Tibial artery (tissue), 4 donors: Measurements from ENCODE around the gene RPS6KA4.
"Not testable (repeated sequence)": the region's sequence is repeated elsewhere in the genome, so short reads cannot be mapped to it uniquely, and the experiment has no call there.

Experiments used
- DNase-seq, 2 donors: peaks; one replicate each; pipeline ENCODE4 v3.0.0-alpha.2; 2019
- H3K27ac ChIP-seq, 2 donors: fragments of 200-600 bp; sonication (generic) in 1 of 2; 1 replicate in 1 of 2; 2 replicates in 1 of 2; pipeline ENCODE4 v1.5.1; 2018 to 2019; ENCODE audit warnings: mild to moderate bottlenecking in 1 of 2
- H3K27me3 ChIP-seq, 2 donors: fragments of 200-600 bp; sonication (generic) in 1 of 2; one replicate each; pipeline versions ENCODE4 v1.5.1 to v1.6.0; 2016 to 2019
- H3K36me3 ChIP-seq, 3 donors: fragments of 200-600 bp; sonication (generic) in 2 of 3; one replicate each; pipeline ENCODE4 v1.5.1; 2016 to 2019; ENCODE audit warnings: mild to moderate bottlenecking in 2 of 3
- H3K4me1 ChIP-seq, 4 donors: fragments of 200-600 bp; sonication (generic) in 2 of 4; 1 replicate in 3 of 4; 2 replicates in 1 of 4; pipeline ENCODE4 v1.5.1; 2016 to 2019
- H3K4me3 ChIP-seq, 2 donors: fragments of 200-600 bp; sonication (generic) in 1 of 2; 1 replicate in 1 of 2; 2 replicates in 1 of 2; pipeline ENCODE4 v1.5.1; 2018 to 2019; ENCODE audit warnings: mild to moderate bottlenecking in 2 of 2
- H3K9me3 ChIP-seq, 3 donors: fragments of 200-600 bp; sonication (generic) in 1 of 3; one replicate each; pipeline ENCODE4 v1.5.1; 2016 to 2019
- intact Hi-C: fragments of 100-400 bp; cut with DNase I; formaldehyde crosslinking; loops from one replicate; pipeline ENCODE4 v1.15.0; 2023; ENCODE audit warnings: low total_unique reads
- TF ChIP-seq, protein P1 (sequence below), 2 experiments: fragments of 200-600 bp in 1 of 2; fragments of 450-650 bp in 1 of 2; IDR thresholded peaks; one replicate each; pipeline ENCODE4 v1.5.1; 2017 to 2019; ENCODE audit warnings: antibody characterized with exemption in 2 of 2, mild to moderate bottlenecking in 1 of 2, moderate library complexity in 1 of 2

The RPS6KA4 gene

GRCh38 chr11:64320556-64320955 is 38.4 kb upstream of the RPS6KA4 start:
- Histone ChIP-seq H3K36me3 (peaks cover 2 to 38% (median 8%) of the 10 kb centered on the region in 3 donors), H3K27ac (no peak overlapping the region), H3K4me3 (no peak overlapping the region), H3K9me3 (no peaks in the 10 kb centered on the region), H3K4me1 (peaks cover 0 to 33% (median 22%) of the 10 kb centered on the region in 4 donors), H3K27me3 (no peaks in the 10 kb centered on the region)
- DNase-seq, result no peak
- intact Hi-C loops, result no loop called here
- TF ChIP-seq, protein P1, sequence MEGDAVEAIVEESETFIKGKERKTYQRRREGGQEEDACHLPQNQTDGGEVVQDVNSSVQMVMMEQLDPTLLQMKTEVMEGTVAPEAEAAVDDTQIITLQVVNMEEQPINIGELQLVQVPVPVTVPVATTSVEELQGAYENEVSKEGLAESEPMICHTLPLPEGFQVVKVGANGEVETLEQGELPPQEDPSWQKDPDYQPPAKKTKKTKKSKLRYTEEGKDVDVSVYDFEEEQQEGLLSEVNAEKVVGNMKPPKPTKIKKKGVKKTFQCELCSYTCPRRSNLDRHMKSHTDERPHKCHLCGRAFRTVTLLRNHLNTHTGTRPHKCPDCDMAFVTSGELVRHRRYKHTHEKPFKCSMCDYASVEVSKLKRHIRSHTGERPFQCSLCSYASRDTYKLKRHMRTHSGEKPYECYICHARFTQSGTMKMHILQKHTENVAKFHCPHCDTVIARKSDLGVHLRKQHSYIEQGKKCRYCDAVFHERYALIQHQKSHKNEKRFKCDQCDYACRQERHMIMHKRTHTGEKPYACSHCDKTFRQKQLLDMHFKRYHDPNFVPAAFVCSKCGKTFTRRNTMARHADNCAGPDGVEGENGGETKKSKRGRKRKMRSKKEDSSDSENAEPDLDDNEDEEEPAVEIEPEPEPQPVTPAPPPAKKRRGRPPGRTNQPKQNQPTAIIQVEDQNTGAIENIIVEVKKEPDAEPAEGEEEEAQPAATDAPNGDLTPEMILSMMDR (IDR thresholded peaks at IDR 0.05), result no peak

DNA sequence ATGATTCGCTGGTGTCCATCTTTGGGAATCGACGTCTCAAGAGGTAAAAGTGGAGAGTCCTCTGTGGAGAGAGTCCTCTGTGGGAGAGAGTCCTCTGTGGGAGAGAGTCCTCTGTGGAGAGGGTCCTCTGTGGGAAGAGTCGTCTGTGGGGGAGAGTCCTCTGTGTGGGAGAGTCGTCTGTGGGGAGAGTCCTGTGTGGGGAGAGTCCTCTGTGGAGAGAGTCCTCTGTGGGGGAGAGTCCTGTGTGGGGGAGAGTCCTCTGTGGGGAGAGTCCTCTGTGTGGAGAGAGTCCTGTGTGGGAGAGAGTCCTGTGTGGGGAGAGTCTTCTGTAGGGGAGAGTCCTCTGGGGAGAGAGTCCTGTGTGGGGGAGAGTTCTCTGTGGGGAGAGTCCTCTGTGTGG is 37.9 kb upstream of the RPS6KA4 start:
- Histone ChIP-seq H3K9me3 (no peaks in the 10 kb centered on the region), H3K4me1 (peaks cover 0 to 31% (median 22%) of the 10 kb centered on the region in 4 donors), H3K27ac (no peak overlapping the region), H3K4me3 (no peak overlapping the region), H3K36me3 (peaks cover 0 to 34% (median 3%) of the 10 kb centered on the region in 3 donors), H3K27me3 (no peaks in the 10 kb centered on the region)
- DNase-seq, result no peak
- intact Hi-C loops, result no loop called here
- TF ChIP-seq, protein P1 (IDR thresholded peaks at IDR 0.05), result no peak

- no peaks in the 10 kb centered on the region for H3K9me3 ChIP-seq
- peaks cover 0 to 29% (median 0%) of the 10 kb centered on the region in 3 donors for H3K36me3 ChIP-seq
- H3K27ac ChIP-seq, result no peak overlapping the region
- DNase-seq, result no peak
- H3K4me3 ChIP-seq, result no peak overlapping the region
- H3K4me1 ChIP-seq, result peaks cover 0 to 26% (median 17%) of the 10 kb centered on the region in 4 donors
- TF ChIP-seq, protein P1 (IDR thresholded peaks at IDR 0.05), result no peak
- intact Hi-C loops, result no loop called here
- no peaks in the 10 kb centered on the region for H3K27me3 ChIP-seq
Measured at GRCh38 chr11:64321533-64321932, 37.4 kb upstream of the RPS6KA4 start.

DNA sequence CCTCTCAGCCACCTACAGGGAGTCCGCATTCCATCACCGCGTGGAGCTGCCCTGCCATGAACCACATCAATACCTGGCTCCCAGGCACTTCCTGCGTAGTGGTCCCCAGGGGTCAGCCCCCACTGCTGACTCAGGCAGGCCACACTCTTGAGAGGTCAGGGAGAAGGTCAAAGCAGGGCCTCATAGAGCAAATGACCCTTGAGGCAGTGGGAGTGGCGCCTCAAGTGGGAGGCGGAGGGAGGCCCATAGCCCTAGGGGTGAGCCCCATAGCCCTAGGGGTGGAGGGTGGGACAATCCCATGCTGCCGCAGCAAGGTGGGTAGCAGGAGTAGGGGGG is 36.1 kb upstream of the RPS6KA4 start:
- peaks cover 0 to 23% (median 13%) of the 10 kb centered on the region in 4 donors for H3K4me1 ChIP-seq
- no peak overlapping the region for H3K27ac ChIP-seq
- H3K36me3 ChIP-seq, result peaks cover 0 to 27% (median 0%) of the 10 kb centered on the region in 3 donors
- TF ChIP-seq, protein P1 (IDR thresholded peaks at IDR 0.05), result no peak
- H3K9me3 ChIP-seq, result no peaks in the 10 kb centered on the region
- DNase-seq, result no peak
- intact Hi-C loops, result no loop called here
- no peak overlapping the region for H3K4me3 ChIP-seq
- H3K27me3 ChIP-seq, result no peaks in the 10 kb centered on the region

GRCh38 chr11:64323373-64323772 is 35.6 kb upstream of the RPS6KA4 start:
- H3K36me3 ChIP-seq, result peaks cover 0 to 27% (median 0%) of the 10 kb centered on the region in 3 donors
- intact Hi-C loops, result no loop called here
- peaks cover 0 to 23% (median 13%) of the 10 kb centered on the region in 4 donors for H3K4me1 ChIP-seq
- H3K9me3 ChIP-seq, result no peaks in the 10 kb centered on the region
- TF ChIP-seq, protein P1 (IDR thresholded peaks at IDR 0.05), result no peak
- no peak overlapping the region for H3K4me3 ChIP-seq
- H3K27ac ChIP-seq, result no peak overlapping the region
- no peak for DNase-seq
- no peaks in the 10 kb centered on the region for H3K27me3 ChIP-seq

DNA sequence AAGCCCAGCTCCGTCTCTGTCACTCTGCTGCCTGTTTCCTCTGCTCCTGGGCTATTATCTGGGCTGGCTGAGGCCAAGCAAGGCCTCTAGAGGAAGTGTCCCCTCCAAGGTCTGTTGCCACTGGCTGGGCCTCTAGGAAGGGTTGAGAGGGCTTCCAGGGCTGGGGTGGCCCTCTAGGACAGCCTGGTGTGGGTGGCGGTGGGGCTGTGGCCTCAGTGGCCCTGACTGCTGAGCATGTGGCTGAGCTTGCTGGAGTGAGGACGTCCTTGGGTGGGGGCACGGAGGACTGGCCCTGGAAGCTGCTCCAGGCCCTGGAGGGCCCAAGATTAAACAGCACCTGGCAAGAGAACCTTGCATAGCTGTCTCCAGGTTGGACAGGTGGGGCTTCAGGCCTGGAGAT is 35.0 kb upstream of the RPS6KA4 start:
- peaks cover 0 to 27% (median 0%) of the 10 kb centered on the region in 3 donors for H3K36me3 ChIP-seq
- H3K27ac ChIP-seq, H3K9me3 ChIP-seq, H3K4me3 ChIP-seq, intact Hi-C loops, H3K27me3 ChIP-seq, DNase-seq: not testable (repeated sequence)
- H3K4me1 ChIP-seq, result peaks cover 0 to 19% (median 10%) of the 10 kb centered on the region in 4 donors
